Mesodermal cell (in vitro differentiated cells): ENCODE data around the gene ATP5PO.
A peak's percentile ranks its signal among the peaks of the same experiment; 100 is the strongest.

ENCODE experiments used
- H3K27ac ChIP-seq: 2 replicates; pipeline ENCODE4 v1.7.0; 2013; ENCODE audit warnings: mild to moderate bottlenecking, low read depth, low read length, moderate library complexity; ENCODE audit not compliant: severe bottlenecking
- H3K36me3 ChIP-seq: 2 replicates; pipeline ENCODE4 v1.7.1; 2013; ENCODE audit warnings: mild to moderate bottlenecking, low read length, moderate library complexity; ENCODE audit not compliant: control insufficient read depth, insufficient read depth
- H3K4me1 ChIP-seq: one replicate; pipeline ENCODE4 v1.7.1; 2013; ENCODE audit warnings: mild to moderate bottlenecking, low read length; ENCODE audit not compliant: insufficient read depth, control insufficient read depth, poor library complexity, severe bottlenecking
- H3K4me3 ChIP-seq: 2 replicates; pipeline ENCODE4 v1.7.0; 2013; ENCODE audit warnings: low read length, control low read depth, mild to moderate bottlenecking; ENCODE audit not compliant: insufficient read depth, poor library complexity, severe bottlenecking; ENCODE audit errors: extremely low read depth
- H3K9me3 ChIP-seq: 2 replicates; pipeline ENCODE4 v1.7.1; 2013; ENCODE audit warnings: mild to moderate bottlenecking, low read length, moderate library complexity; ENCODE audit not compliant: control insufficient read depth
- WGBS, 2 experiments: methylation state at CpG; one replicate each; pipeline ENCODE4 v1.1.5; 2013; ENCODE audit warnings: missing lambda C conversion rate in 2 of 2; ENCODE audit not compliant: insufficient coverage in 2 of 2; 5-methylcytosine and 5-hydroxymethylcytosine counted together

Gene ATP5PO

GRCh38 chr21:33949516-33950430, 34.2 kb upstream of the ATP5PO start:
- WGBS, 2 experiments, result 94 to 96% methylated on average over 7 to 8 of the region's 12 CpGs
- Histone ChIP-seq H3K36me3 (no peaks in the 10 kb centered on the region), H3K27ac (peak overlapping the region; percentile 100)

GRCh38 chr21:33948951-33949444, 33.4 kb upstream of the ATP5PO start:
- Histone ChIP-seq H3K36me3 (no peaks in the 10 kb centered on the region), H3K27ac (peak overlapping the region; percentile 100), H3K4me3 (no peak overlapping the region), H3K4me1 (peaks cover 28% of the 10 kb centered on the region), H3K9me3 (peaks cover 6% of the 10 kb centered on the region)
- 93 to 97% methylated on average over 6 to 7 of the region's 9 CpGs for WGBS, 2 experiments

More at GRCh38 chr21:33949516-33950430, 34.2 kb upstream of the ATP5PO start:
- no peak overlapping the region for H3K4me3 ChIP-seq
- no peaks in the 10 kb centered on the region for H3K9me3 ChIP-seq
- peaks cover 28% of the 10 kb centered on the region for H3K4me1 ChIP-seq

- peaks cover 6% of the 10 kb centered on the region for H3K9me3 ChIP-seq
- WGBS, 2 experiments, result 37 to 52% methylated on average over 10 to 13 of the region's 17 CpGs
- H3K36me3 ChIP-seq, result no peaks in the 10 kb centered on the region
- H3K4me1 ChIP-seq, result peaks cover 28% of the 10 kb centered on the region
- peak overlapping the region; percentile 19 for H3K4me3 ChIP-seq
- H3K27ac ChIP-seq, result peak overlapping the region; percentile 100
Measured at GRCh38 chr21:33948096-33948950, 32.7 kb upstream of the ATP5PO start.

- peak overlapping the region; percentile 19 for H3K4me3 ChIP-seq
- WGBS, 2 experiments, result 32 to 33% methylated on average over 3 to 8 of the region's 9 CpGs
- H3K36me3 ChIP-seq, result no peaks in the 10 kb centered on the region
- H3K4me1 ChIP-seq, result peaks cover 28% of the 10 kb centered on the region
- H3K27ac ChIP-seq, result peak overlapping the region; percentile 100
- peaks cover 6% of the 10 kb centered on the region for H3K9me3 ChIP-seq
Measured at GRCh38 chr21:33947451-33948095, 32.0 kb upstream of the ATP5PO start.

- peaks cover 28% of the 10 kb centered on the region for H3K4me1 ChIP-seq
- no peak overlapping the region for H3K27ac ChIP-seq
- 100% methylated on average over 1 of the region's 2 CpGs; no CpG with 5 or more reads in 1 of the 2 experiments for WGBS, 2 experiments
- H3K9me3 ChIP-seq, result peaks cover 6% of the 10 kb centered on the region
- H3K36me3 ChIP-seq, result no peaks in the 10 kb centered on the region
- no peak overlapping the region for H3K4me3 ChIP-seq
Measured at GRCh38 chr21:33945652-33946270, 30.2 kb upstream of the ATP5PO start.

- no peak overlapping the region for H3K4me3 ChIP-seq
- 100% methylated on average over 1 of the region's 1 CpG; no CpG with 5 or more reads in 1 of the 2 experiments for WGBS, 2 experiments
Measured at GRCh38 chr21:33944185-33944763, 28.7 kb upstream of the ATP5PO start.

GRCh38 chr21:33943293-33943692, 27.7 kb upstream of the ATP5PO start:
- 100% methylated on average over 1 to 2 of the region's 2 CpGs for WGBS, 2 experiments
- no peak overlapping the region for H3K27ac ChIP-seq
- H3K4me1 ChIP-seq, result peaks cover 12% of the 10 kb centered on the region

More at GRCh38 chr21:33944185-33944763, 28.7 kb upstream of the ATP5PO start:
- Histone ChIP-seq H3K36me3 (no peaks in the 10 kb centered on the region), H3K9me3 (peaks cover 6% of the 10 kb centered on the region), H3K4me1 (peaks cover 22% of the 10 kb centered on the region), H3K27ac (no peak overlapping the region)

GRCh38 chr21:33942426-33942825, 26.8 kb upstream of the ATP5PO start:
- no peak overlapping the region for H3K4me3 ChIP-seq
- no peaks in the 10 kb centered on the region for H3K36me3 ChIP-seq
- peaks cover 6% of the 10 kb centered on the region for H3K9me3 ChIP-seq
- H3K4me1 ChIP-seq, result peaks cover 9% of the 10 kb centered on the region
- H3K27ac ChIP-seq, result no peak overlapping the region

More at GRCh38 chr21:33943293-33943692, 27.7 kb upstream of the ATP5PO start:
- Histone ChIP-seq H3K4me3 (no peak overlapping the region), H3K9me3 (peaks cover 6% of the 10 kb centered on the region), H3K36me3 (no peaks in the 10 kb centered on the region)

- Histone ChIP-seq H3K36me3 (no peaks in the 10 kb centered on the region), H3K9me3 (peaks cover 6% of the 10 kb centered on the region), H3K4me1 (peaks cover 2% of the 10 kb centered on the region), H3K27ac (no peak overlapping the region), H3K4me3 (no peak overlapping the region)
- WGBS, 2 experiments, result 89 to 90% methylated on average over 5 of the region's 5 CpGs
Measured at GRCh38 chr21:33940881-33941245, 25.3 kb upstream of the ATP5PO start.
